ENCODE measurements around the gene LRFN2. TPM values are rescaled to one million over a fixed set of nuclear protein-coding genes. Genes with fewer than 3 reads are reported as not detected.

LRFN2 gene
- total RNA-seq, 1 experiment from 2014 or later: not detected

GRCh38 chr6:40524797-40525585 is 62.2 kb downstream of the LRFN2 start:
- Histone ChIP-seq H3K4me1 (no peaks in the 10 kb centered on the region), H3K4me3 (no peak overlapping the region), H3K36me3 (no peaks in the 10 kb centered on the region), H3K9me3 (replicated peaks) (no peaks in the 10 kb centered on the region), H3K27ac (no peak overlapping the region), H3K27me3 (0 out of 2 replicates have a peak, but pooled peaks cover 5% of the 10 kb centered on the region)
- no peak for DNase-seq

GRCh38 chr6:40523505-40524172 is 63.5 kb downstream of the LRFN2 start:
- Histone ChIP-seq H3K4me1 (no peaks in the 10 kb centered on the region), H3K9me3 (replicated peaks) (no peaks in the 10 kb centered on the region), H3K27me3 (0 out of 2 replicates have a peak, but pooled peaks cover 5% of the 10 kb centered on the region), H3K4me3 (no peak overlapping the region), H3K27ac (no peak overlapping the region), H3K36me3 (no peaks in the 10 kb centered on the region)
- DNase-seq: no peak

DNA sequence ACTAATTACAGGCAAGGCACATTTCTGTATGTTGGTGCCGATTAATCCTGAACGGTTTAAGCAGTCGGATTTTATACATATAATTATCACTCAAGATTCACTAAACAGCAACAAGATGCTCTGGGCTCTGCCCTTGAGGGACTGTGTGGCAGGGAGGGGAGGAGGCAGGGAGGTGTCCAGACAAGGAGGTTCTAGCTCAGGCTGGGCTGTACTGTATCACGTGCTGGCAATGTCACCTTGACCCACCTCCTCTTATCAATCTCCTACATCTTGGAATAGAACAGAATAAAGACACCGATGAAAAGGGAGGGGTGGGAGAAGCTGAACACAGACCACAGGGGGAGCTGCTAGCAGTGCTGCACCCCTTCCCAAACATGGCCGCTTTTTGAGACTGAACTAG is 65.7 kb downstream of the LRFN2 start:
- Histone ChIP-seq H3K27ac (no peak overlapping the region), H3K36me3 (no peaks in the 10 kb centered on the region), H3K4me1 (no peaks in the 10 kb centered on the region), H3K27me3 (0 out of 2 replicates have a peak, but pooled peaks cover 5% of the 10 kb centered on the region), H3K4me3 (no peak overlapping the region), H3K9me3 (replicated peaks) (no peaks in the 10 kb centered on the region)
- DNase-seq: no peak

DNA sequence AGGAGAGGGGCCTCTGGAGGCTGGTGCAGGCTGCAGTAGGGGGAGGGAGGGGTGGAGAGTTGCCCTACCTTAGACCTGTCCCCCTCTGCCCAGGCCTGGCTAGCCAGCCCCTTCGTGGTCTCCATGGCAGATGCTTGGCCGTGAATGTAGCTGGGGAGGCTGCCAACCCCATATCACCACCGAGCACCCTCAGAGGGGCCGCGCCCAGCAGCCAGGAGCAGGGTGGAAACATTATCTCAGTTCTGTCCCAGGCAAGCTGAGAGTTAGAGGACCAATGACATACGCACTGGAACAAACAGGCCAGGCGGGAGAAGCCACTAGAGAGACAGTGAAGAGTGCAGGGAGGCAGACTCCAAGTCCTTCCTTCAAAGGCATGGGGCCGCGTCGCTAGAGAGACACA is 66.5 kb downstream of the LRFN2 start:
- Histone ChIP-seq H3K9me3 (replicated peaks) (no peaks in the 10 kb centered on the region), H3K36me3 (no peaks in the 10 kb centered on the region), H3K4me1 (no peaks in the 10 kb centered on the region), H3K27ac (no peak overlapping the region), H3K27me3 (0 out of 2 replicates have a peak, but pooled peaks cover 5% of the 10 kb centered on the region), H3K4me3 (no peak overlapping the region)
- no peak for DNase-seq

DNA sequence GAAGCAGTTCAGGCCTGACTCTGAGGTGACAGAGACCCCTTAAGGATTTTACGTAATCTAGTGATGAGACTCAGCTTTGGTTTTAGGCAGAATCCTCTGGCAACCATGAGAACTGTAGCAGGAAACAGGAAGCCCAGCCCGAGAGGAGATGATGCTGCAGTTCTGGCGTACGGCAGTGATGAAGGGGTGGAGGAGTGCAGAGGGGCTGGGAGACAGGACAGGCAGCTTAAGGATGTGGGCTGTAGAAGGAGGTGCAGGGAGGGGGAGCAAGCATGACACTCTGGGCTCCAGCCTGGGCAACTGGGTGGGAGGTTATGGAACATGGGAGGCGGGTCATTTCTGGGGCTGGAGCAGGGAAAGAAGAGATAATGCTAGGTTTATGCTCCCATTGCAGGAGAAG is 67.1 kb downstream of the LRFN2 start:
- no peak overlapping the region for H3K27ac ChIP-seq
- DNase-seq: no peak
- 0 out of 2 replicates have a peak, but pooled peaks cover 5% of the 10 kb centered on the region for H3K27me3 ChIP-seq
- no peaks in the 10 kb centered on the region for H3K9me3 ChIP-seq (replicated peaks)
- no peaks in the 10 kb centered on the region for H3K4me1 ChIP-seq
- no peak overlapping the region for H3K4me3 ChIP-seq
- no peaks in the 10 kb centered on the region for H3K36me3 ChIP-seq

DNA sequence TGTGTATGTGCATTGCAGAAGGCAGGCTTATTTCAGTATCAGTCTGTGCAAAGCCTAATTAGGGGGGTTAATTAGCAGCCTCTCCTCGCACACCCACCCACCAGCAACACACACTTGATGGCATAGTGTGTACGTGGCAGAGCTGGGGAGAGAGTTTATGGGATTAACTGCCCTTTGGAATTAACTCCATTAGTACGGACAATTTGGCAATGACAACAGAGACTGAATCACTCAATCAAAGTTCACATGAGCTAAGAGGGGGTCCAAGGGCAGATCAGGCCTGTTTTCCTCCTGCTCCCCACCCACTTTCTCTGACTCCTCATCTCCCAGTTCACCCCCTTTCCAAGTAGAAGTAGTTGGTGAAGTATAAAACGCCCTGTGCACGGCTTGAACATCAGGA is 69.5 kb downstream of the LRFN2 start:
- H3K27me3 ChIP-seq: no peaks in the 10 kb centered on the region
- no peaks in the 10 kb centered on the region for H3K9me3 ChIP-seq (replicated peaks)
- no peak for DNase-seq
- H3K4me1 ChIP-seq: no peaks in the 10 kb centered on the region
- H3K4me3 ChIP-seq: no peak overlapping the region
- H3K36me3 ChIP-seq: no peaks in the 10 kb centered on the region
- H3K27ac ChIP-seq: no peak overlapping the region

DNA sequence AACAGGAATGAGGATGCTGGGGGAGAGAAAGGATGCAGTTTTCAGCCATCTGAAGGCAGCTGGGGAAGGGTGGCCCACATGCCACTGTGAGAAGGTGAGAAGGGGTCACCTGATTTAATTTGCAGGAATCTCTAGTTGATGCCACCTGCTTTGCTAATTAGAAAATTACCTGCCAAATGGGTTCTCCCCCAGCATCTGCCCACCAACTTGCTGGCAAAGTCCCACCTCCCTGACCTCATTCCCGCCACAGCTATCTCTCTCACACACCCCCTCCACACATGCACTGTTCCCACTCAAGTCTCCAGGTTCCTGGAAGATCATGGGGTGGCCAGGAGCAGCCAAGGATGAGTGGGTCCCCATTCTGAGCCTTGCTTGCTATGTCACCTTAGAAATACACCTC is 70.7 kb downstream of the LRFN2 start:
- Histone ChIP-seq H3K4me1 (no peaks in the 10 kb centered on the region), H3K27ac (no peak overlapping the region), H3K9me3 (replicated peaks) (no peaks in the 10 kb centered on the region), H3K4me3 (no peak overlapping the region), H3K36me3 (no peaks in the 10 kb centered on the region), H3K27me3 (no peaks in the 10 kb centered on the region)
- no peak for DNase-seq

- no peak for DNase-seq
- Histone ChIP-seq H3K4me3 (no peak overlapping the region), H3K27ac (no peak overlapping the region), H3K4me1 (no peaks in the 10 kb centered on the region), H3K27me3 (no peaks in the 10 kb centered on the region), H3K9me3 (replicated peaks) (no peaks in the 10 kb centered on the region), H3K36me3 (no peaks in the 10 kb centered on the region)
Observed at GRCh38 chr6:40512340-40512739, 74.8 kb downstream of the LRFN2 start.

DNA sequence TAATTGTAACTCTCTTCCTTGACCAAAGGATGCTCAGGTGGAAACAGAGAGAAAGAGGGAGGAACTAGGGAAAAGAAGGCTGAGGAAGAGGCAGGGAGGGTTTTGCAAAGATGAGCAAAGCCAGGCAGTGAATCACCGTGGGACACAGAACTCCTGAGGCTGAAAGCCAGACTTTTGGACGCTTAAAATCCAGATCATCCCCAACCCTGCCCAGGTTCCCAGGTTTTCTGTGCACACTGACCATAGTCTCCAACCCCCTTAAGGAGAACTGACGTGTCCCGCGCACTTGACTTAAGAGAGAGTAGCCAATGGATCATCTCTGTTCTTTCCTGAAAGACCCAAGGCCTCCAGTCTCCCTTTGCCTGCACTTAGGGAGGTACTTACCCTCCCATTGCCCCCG is 75.3 kb downstream of the LRFN2 start:
- Histone ChIP-seq H3K9me3 (replicated peaks) (no peaks in the 10 kb centered on the region), H3K36me3 (no peaks in the 10 kb centered on the region), H3K4me3 (no peak overlapping the region), H3K27ac (no peak overlapping the region), H3K4me1 (no peaks in the 10 kb centered on the region), H3K27me3 (no peaks in the 10 kb centered on the region)
- DNase-seq: no peak

GRCh38 chr6:40510442-40510841 is 76.7 kb downstream of the LRFN2 start:
- Histone ChIP-seq H3K9me3 (replicated peaks) (no peaks in the 10 kb centered on the region), H3K36me3 (no peaks in the 10 kb centered on the region), H3K4me1 (no peaks in the 10 kb centered on the region), H3K4me3 (no peak overlapping the region), H3K27ac (no peak overlapping the region), H3K27me3 (no peaks in the 10 kb centered on the region)
- no peak for DNase-seq

DNA sequence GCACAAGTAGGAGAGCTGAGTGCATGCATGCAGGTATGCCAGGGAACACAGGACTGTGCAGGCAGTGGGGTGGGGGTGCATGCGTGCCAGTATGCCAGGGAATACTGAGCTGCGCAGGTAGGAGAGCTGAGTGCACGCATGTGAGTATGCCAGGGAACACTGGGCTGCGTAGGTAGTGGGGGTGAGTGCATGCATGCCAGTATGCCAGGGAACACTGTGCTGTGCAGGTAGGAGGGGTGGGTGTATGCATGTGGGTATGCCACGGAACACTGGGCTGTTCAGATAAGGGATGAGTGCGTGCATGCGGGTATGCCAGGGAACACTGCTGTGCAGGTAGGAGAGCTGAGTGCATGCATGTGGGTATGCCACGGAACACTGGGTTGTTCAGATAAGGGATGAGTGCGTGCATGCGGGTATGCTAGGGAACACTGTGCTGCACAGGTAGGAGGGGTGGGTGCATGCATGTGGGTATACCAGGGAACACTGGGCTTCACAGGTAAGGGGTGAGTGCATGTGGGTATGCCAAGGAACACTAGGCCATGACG is 77.4 kb downstream of the LRFN2 start:
- DNase-seq: no peak
- H3K4me1 ChIP-seq: no peaks in the 10 kb centered on the region
- no peak overlapping the region for H3K27ac ChIP-seq
- no peaks in the 10 kb centered on the region for H3K27me3 ChIP-seq
- H3K36me3 ChIP-seq: no peaks in the 10 kb centered on the region
- H3K4me3 ChIP-seq: no peak overlapping the region
- H3K9me3 ChIP-seq (replicated peaks): no peaks in the 10 kb centered on the region

- Histone ChIP-seq H3K27me3 (no peaks in the 10 kb centered on the region), H3K4me3 (no peak overlapping the region), H3K36me3 (no peaks in the 10 kb centered on the region), H3K4me1 (no peaks in the 10 kb centered on the region), H3K9me3 (replicated peaks) (no peaks in the 10 kb centered on the region), H3K27ac (no peak overlapping the region)
- DNase-seq: no peak
Observed at GRCh38 chr6:40509086-40509485, 78.1 kb downstream of the LRFN2 start.

- no peaks in the 10 kb centered on the region for H3K27me3 ChIP-seq
- no peak overlapping the region for H3K27ac ChIP-seq
- no peak overlapping the region for H3K4me3 ChIP-seq
- no peaks in the 10 kb centered on the region for H3K9me3 ChIP-seq (replicated peaks)
- no peaks in the 10 kb centered on the region for H3K4me1 ChIP-seq
- no peaks in the 10 kb centered on the region for H3K36me3 ChIP-seq
- no peak for DNase-seq
Observed at GRCh38 chr6:40506954-40507353, 80.2 kb downstream of the LRFN2 start.

- Histone ChIP-seq H3K4me1 (no peaks in the 10 kb centered on the region), H3K27me3 (no peaks in the 10 kb centered on the region), H3K4me3 (no peak overlapping the region), H3K36me3 (no peaks in the 10 kb centered on the region), H3K9me3 (replicated peaks) (no peaks in the 10 kb centered on the region), H3K27ac (no peak overlapping the region)
- DNase-seq: no peak
Observed at GRCh38 chr6:40505191-40505810, 81.9 kb downstream of the LRFN2 start.

DNA sequence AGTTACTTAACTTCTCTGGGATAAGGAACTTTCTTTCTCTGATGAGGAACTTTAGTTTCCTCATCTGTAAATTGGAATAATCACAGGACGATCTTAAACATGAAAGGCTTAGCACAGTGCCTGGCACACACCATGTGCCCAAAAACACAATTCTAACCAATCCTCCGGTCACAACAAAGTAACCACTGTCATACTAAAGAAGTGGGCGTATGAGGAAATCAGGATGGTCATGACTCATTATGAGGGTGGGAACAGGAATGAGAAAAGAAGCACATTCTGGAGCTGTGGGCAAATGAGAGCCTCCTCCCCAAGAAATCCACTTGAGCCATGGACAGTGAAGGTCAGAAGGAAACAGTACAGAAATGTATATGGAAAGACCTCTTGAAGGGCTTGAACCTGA is 82.9 kb downstream of the LRFN2 start:
- Histone ChIP-seq H3K4me1 (no peaks in the 10 kb centered on the region), H3K36me3 (no peaks in the 10 kb centered on the region)
- no peak for DNase-seq

More for the DNA sequence above, 82.9 kb downstream of the LRFN2 start:
- no peaks in the 10 kb centered on the region for H3K27me3 ChIP-seq
- no peak overlapping the region for H3K4me3 ChIP-seq
- H3K27ac ChIP-seq: no peak overlapping the region
- H3K9me3 ChIP-seq (replicated peaks): no peaks in the 10 kb centered on the region
